HepG2 (cell line): ENCODE results near the gene USP32. TPM values are rescaled to one million over a fixed set of nuclear protein-coding genes. Genes with fewer than 3 reads are reported as not detected.

Experiments
- ATAC-seq: fragments of 200-7000 bp; cut with Tn5 transposase; 3 replicates; pipeline ENCODE4 v1.9.1; 2020; ENCODE audit warnings: mild to moderate bottlenecking, moderate library complexity
- BruUV-seq: library from RNA; stranded (reverse); fragments of 400-500 nt; replicated peaks from 2 replicates; lab custom pipeline; 2021; lab: Mats Ljungman, UMichigan
- CTCF ChIA-PET: fragments of 300-600 bp; formaldehyde crosslinking; extraction: SDS; loops from one replicate; lab custom pipeline; 2021; ENCODE audit warnings: low total read pairs, inconsistent platforms, low intra/inter-chr PET ratio; lab: Yijun Ruan, JAX
- POLR2A ChIA-PET: fragments of 350-600 bp; sonication (Branson Sonifier 250); formaldehyde crosslinking; loops from one replicate; lab custom pipeline; 2020; ENCODE audit warnings: antibody characterized with exemption, inconsistent platforms; lab: Yijun Ruan, JAX
- DNase-seq: peaks from one replicate; pipeline ENCODE4 v3.0.0-alpha.2; 2015; ENCODE audit warnings: low spot score
- FAIRE-seq: peaks from 3 replicates; lab custom pipeline; 2011; peaks lifted over from hg19 to GRCh38; lab: Jason Lieb, UNC
- H2AFZ ChIP-seq: one replicate; pipeline ENCODE4 v1.6.1; 2011; ENCODE audit warnings: low read length, inconsistent platforms
- H3K27ac ChIP-seq: fragments of 300-600 bp; 3 replicates; pipeline ENCODE4 v1.8.0; 2011; ENCODE audit warnings: mixed run types, mild to moderate bottlenecking, mixed read lengths, low read length, inconsistent platforms; ENCODE audit not compliant: insufficient read depth; ENCODE audit errors: extremely low read length
- H3K27me3 ChIP-seq, 2 experiments: fragments of 200-600 bp in 1 of 2; 2 replicates in 1 of 2; 3 replicates in 1 of 2; pipeline versions ENCODE4 v1.6.0 to v1.8.0; 2011; ENCODE audit warnings: low read length in 2 of 2, mild to moderate bottlenecking in 2 of 2, moderate library complexity in 2 of 2, inconsistent platforms in 1 of 2; ENCODE audit not compliant: insufficient read depth in 2 of 2, control insufficient read depth in 1 of 2
- H3K36me3 ChIP-seq, 2 experiments: fragments of 200-600 bp in 1 of 2; replicated peaks in 1 of 2; 2 replicates in 1 of 2; 3 replicates in 1 of 2; pipeline versions ENCODE4 v1.5.1 to v1.8.0; 2011; ENCODE audit warnings: low read length in 2 of 2, inconsistent platforms in 1 of 2; ENCODE audit not compliant: insufficient read depth in 2 of 2, control insufficient read depth in 1 of 2
- H3K4me1 ChIP-seq: 2 replicates; pipeline ENCODE4 v1.5.1; 2012; ENCODE audit warnings: low read length, inconsistent platforms; ENCODE audit not compliant: insufficient read depth
- H3K4me2 ChIP-seq: 2 replicates; pipeline ENCODE4 v1.6.0; 2011; ENCODE audit warnings: low read depth, low read length, inconsistent platforms
- H3K4me3 ChIP-seq, 3 experiments: fragments of 200-600 bp in 1 of 3; sonication (generic), shearing (Covaris generic) in 1 of 3; replicated peaks in 1 of 3; 2 replicates each; pipeline ENCODE4 v1.5.1; 2011 to 2016; ENCODE audit warnings: low read length in 3 of 3, inconsistent platforms in 2 of 3, low read depth in 2 of 3, mild to moderate bottlenecking in 2 of 3, control low read depth in 1 of 3, mixed read lengths in 1 of 3; ENCODE audit not compliant: insufficient read depth in 1 of 3
- H3K79me2 ChIP-seq: one replicate; pipeline ENCODE4 v1.6.1; 2011; ENCODE audit warnings: low read length, inconsistent platforms; ENCODE audit not compliant: insufficient read depth
- H3K9ac ChIP-seq: 2 replicates; pipeline ENCODE4 v1.6.0; 2011; ENCODE audit warnings: mild to moderate bottlenecking, low read depth, low read length, inconsistent platforms; ENCODE audit not compliant: insufficient read depth
- H3K9me3 ChIP-seq: 2 replicates; pipeline ENCODE4 v1.5.1; 2012; ENCODE audit warnings: mild to moderate bottlenecking, low read length
- H4K20me1 ChIP-seq: 2 replicates; pipeline ENCODE4 v1.6.0; 2011; ENCODE audit warnings: inconsistent platforms, mild to moderate bottlenecking, low read length, moderate library complexity; ENCODE audit not compliant: insufficient read depth
- CBX2 ChIP-seq, 2 experiments: fragments of 200-600 bp in 1 of 2; sonication (generic); formaldehyde crosslinking in 1 of 2; IDR thresholded peaks; 2 replicates each; pipeline versions ENCODE4 v1.7.0 to v1.8.1; 2018 to 2022; ENCODE audit warnings: low read depth in 2 of 2, low read length in 1 of 2, mild to moderate bottlenecking in 1 of 2, missing genetic modification reagents in 1 of 2
- CHD4 ChIP-seq: fragments of 200-600 bp; sonication (generic); IDR thresholded peaks from 2 replicates; pipeline ENCODE4 v1.7.0; 2017; ENCODE audit warnings: mild to moderate bottlenecking, low read length, borderline replicate concordance
- HNF4G ChIP-seq, 2 experiments: sonication (generic) in 1 of 2; formaldehyde crosslinking in 1 of 2; IDR thresholded peaks; 2 replicates each; pipeline versions ENCODE4 v1.4.0 to v1.6.1; 2011 to 2020; ENCODE audit warnings: borderline replicate concordance in 2 of 2, low read depth in 2 of 2, mild to moderate bottlenecking in 2 of 2, low read length in 1 of 2, missing genetic modification reagents in 1 of 2, moderate library complexity in 1 of 2
- KMT2A ChIP-seq: sonication (generic); formaldehyde crosslinking; IDR thresholded peaks from 2 replicates; pipeline ENCODE4 v1.4.0; 2020; ENCODE audit warnings: missing genetic modification reagents
- MIXL1 ChIP-seq: IDR thresholded peaks from 2 replicates; pipeline ENCODE4 v1.6.1; 2016
- MZF1 ChIP-seq: sonication (generic); formaldehyde crosslinking; IDR thresholded peaks from 2 replicates; pipeline ENCODE4 v1.8.1; 2023; ENCODE audit warnings: mild to moderate bottlenecking, missing genetic modification reagents, borderline replicate concordance
- PCBP2 ChIP-seq: fragments of 200-400 bp; formaldehyde crosslinking; optimal IDR thresholded peaks from 2 replicates; pipeline ENCODE3; 2018; ENCODE audit warnings: low read length, low read depth; ENCODE audit not compliant: poor library complexity, severe bottlenecking
- PHF20 ChIP-seq: sonication (generic); formaldehyde crosslinking; IDR thresholded peaks from 2 replicates; pipeline ENCODE4 v1.5.0; 2020; ENCODE audit warnings: mild to moderate bottlenecking, missing genetic modification reagents
- SMARCC2 ChIP-seq: fragments of 450-650 bp; IDR thresholded peaks from 2 replicates; pipeline ENCODE4 v1.6.1; 2017; ENCODE audit warnings: antibody characterized with exemption, mild to moderate bottlenecking
- ZFP36 ChIP-seq: fragments of 150-350 bp; IDR thresholded peaks from 2 replicates; pipeline ENCODE4 v1.6.1; 2018; ENCODE audit warnings: borderline replicate concordance, low read length, low read depth; ENCODE audit not compliant: partially characterized antibody
- ZNF101 ChIP-seq: sonication (generic); formaldehyde crosslinking; IDR thresholded peaks from 2 replicates; pipeline ENCODE4 v1.4.0; 2020; ENCODE audit warnings: mild to moderate bottlenecking, low read depth, missing genetic modification reagents, borderline replicate concordance
- ZNF441 ChIP-seq: sonication (generic); formaldehyde crosslinking; IDR thresholded peaks from 2 replicates; pipeline ENCODE4 v1.7.0; 2021; ENCODE audit warnings: missing genetic modification reagents, borderline replicate concordance
- ZNF574 ChIP-seq: sonication (generic); formaldehyde crosslinking; IDR thresholded peaks from 2 replicates; pipeline ENCODE4 v1.4.0; 2020; ENCODE audit warnings: missing genetic modification reagents
- ZNF615 ChIP-seq: sonication (generic); formaldehyde crosslinking; IDR thresholded peaks from 2 replicates; pipeline ENCODE4 v1.5.0; 2020; ENCODE audit warnings: mild to moderate bottlenecking, missing genetic modification reagents, borderline replicate concordance
- ZNF703 ChIP-seq: sonication (generic); formaldehyde crosslinking; IDR thresholded peaks from 2 replicates; pipeline ENCODE4 v1.5.1; 2020; ENCODE audit warnings: missing genetic modification reagents, mild to moderate bottlenecking, moderate library complexity, borderline replicate concordance
- ZSCAN31 ChIP-seq: sonication (generic); formaldehyde crosslinking; IDR thresholded peaks from 2 replicates; pipeline ENCODE4 v1.5.0; 2020; ENCODE audit warnings: low read depth, mild to moderate bottlenecking, missing genetic modification reagents
- WGBS: methylation state at CpG from one replicate; pipeline ENCODE4 v1.1.6; 2017; ENCODE audit warnings: low lambda C conversion rate; 5-methylcytosine and 5-hydroxymethylcytosine counted together
- in situ Hi-C: cut with HindIII; loops from 2 replicates; pipeline ENCODE4 v1.10.0; 2017; ENCODE audit warnings: low pct_unique_long_range_greater_than_20kb; ENCODE audit not compliant: extremely low pct_ligation_motif_present
- intact Hi-C: fragments of 100-400 bp; cut with micrococcal nuclease; formaldehyde crosslinking; loops from one replicate; pipeline ENCODE4 v1.10.0; 2022; ENCODE audit not compliant: unreplicated experiment
- polyA plus RNA-seq, 8 experiments: library from polyadenylated mRNA; depleted of rRNA in 3 of 8; stranded (reverse) in 7 of 8; unstranded in 1 of 8; fragments of >200 nt; fragmentation: Illumina TruSeq in 4 of 8; extraction: Trizol in 4 of 8; gene quantifications; 2 replicates each; pipeline versions ENCODE4 v1.2.1 to v1.2.3, GENCODE V29; 2011 to 2016; ENCODE audit warnings: low read depth in 4 of 8, missing spikeins in 1 of 8, mixed read lengths in 1 of 8; ENCODE audit not compliant: insufficient read depth in 1 of 8
- total RNA-seq, 5 experiments: library from RNA; depleted of rRNA; stranded (reverse); fragments of >200 nt; fragmentation: Illumina TruSeq; extraction: Trizol; gene quantifications; 2 replicates each; pipeline ENCODE4 v1.2.3, GENCODE V29; 2016; ENCODE audit warnings: low read depth in 1 of 5
- TF ChIP-seq, protein P1 (sequence below): IDR thresholded peaks from 2 replicates; pipeline ENCODE4 v1.6.1; 2016
- TF ChIP-seq, protein P2 (sequence below): sonication (generic); formaldehyde crosslinking; IDR thresholded peaks from 2 replicates; pipeline ENCODE4 v1.5.0; 2020; ENCODE audit warnings: missing genetic modification reagents, mild to moderate bottlenecking, borderline replicate concordance
- TF ChIP-seq, protein P3 (sequence below): sonication (generic); formaldehyde crosslinking; IDR thresholded peaks from 2 replicates; pipeline ENCODE4 v1.8.0; 2022; ENCODE audit warnings: mild to moderate bottlenecking, missing genetic modification reagents, moderate library complexity

The USP32 gene
- total and polyA plus RNA-seq, 2 of the 13 experiments (the other 11 are each of a cell fraction or from before 2014, with no cell fraction given), result 24.9 to 39.9 TPM

DNA sequence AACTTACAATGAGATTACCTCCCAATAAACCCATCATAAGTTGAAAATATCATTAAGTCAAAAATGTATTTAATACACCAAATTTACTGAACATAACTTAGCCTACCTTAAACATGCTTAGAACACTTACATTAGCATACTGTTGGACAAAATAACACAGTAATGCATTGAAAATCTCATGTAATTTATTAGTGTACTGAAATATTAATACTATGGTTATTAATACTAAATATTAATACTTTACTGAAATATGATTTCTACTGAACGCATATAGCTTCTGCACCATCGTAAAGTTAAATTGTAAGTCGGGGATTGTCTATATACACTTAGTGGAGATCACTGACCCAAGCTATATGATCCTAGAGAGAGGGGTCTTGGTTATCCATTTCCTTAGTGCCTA is 4.3 kb downstream of the USP32 start:
- DNase-seq (no peak), FAIRE-seq (no peak), ATAC-seq (no peak)
- CTCF ChIA-PET, result no interaction called here
- no TSS peak for BruUV-seq
- in situ Hi-C loops, result no loop called here
- Histone ChIP-seq H3K9me3 (no peaks in the 10 kb centered on the region), H3K36me3 (no peaks in the 10 kb centered on the region), H3K4me2 (no peak overlapping the region; the same call in 1 of the 2 replicates), H3K9ac (no peak overlapping the region), H3K79me2 (peaks cover 80% of the 10 kb centered on the region), H3K27me3 (no peaks in the 10 kb centered on the region; a peak in 1 of 5 replicates), H3K27ac (no peak overlapping the region), H2AFZ (no peak overlapping the region), H3K4me3 (no peak overlapping the region), H4K20me1 (peaks cover 5% of the 10 kb centered on the region; the same call in 1 of the 2 replicates), H3K4me1 (peaks cover 73% of the 10 kb centered on the region)
- POLR2A ChIA-PET, result no interaction called here
- intact Hi-C loops, result no loop called here
- WGBS, result 92% methylated on average over 3 of the region's 3 CpGs
- no peak for TF ChIP-seq MIXL1 (CRISPR knock-in tag)
- TF ChIP-seq HNF4G (IDR thresholded peaks at IDR 0.05; ENCODE audit: borderline replicate concordance, low read depth, low read length), result no peak
- TF ChIP-seq HNF4G (CRISPR knock-in tag; IDR thresholded peaks at IDR 0.05; ENCODE audit: borderline replicate concordance, low read depth), result no peak
- no peak for TF ChIP-seq ZSCAN31 (CRISPR knock-in tag)
- TF ChIP-seq, protein P1, sequence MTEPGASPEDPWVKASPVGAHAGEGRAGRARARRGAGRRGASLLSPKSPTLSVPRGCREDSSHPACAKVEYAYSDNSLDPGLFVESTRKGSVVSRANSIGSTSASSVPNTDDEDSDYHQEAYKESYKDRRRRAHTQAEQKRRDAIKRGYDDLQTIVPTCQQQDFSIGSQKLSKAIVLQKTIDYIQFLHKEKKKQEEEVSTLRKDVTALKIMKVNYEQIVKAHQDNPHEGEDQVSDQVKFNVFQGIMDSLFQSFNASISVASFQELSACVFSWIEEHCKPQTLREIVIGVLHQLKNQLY (CRISPR knock-in tag), result no peak
- no peak for TF ChIP-seq ZNF441 (CRISPR knock-in tag)
- TF ChIP-seq PHF20, result no peak
- no peak for TF ChIP-seq CHD4
- TF ChIP-seq SMARCC2, result no peak
- no peak for TF ChIP-seq ZNF703
- no peak for TF ChIP-seq PCBP2
- TF ChIP-seq ZNF615 (CRISPR knock-in tag), result no peak
- TF ChIP-seq KMT2A (CRISPR knock-in tag), result no peak
- no peak for TF ChIP-seq ZNF574 (CRISPR knock-in tag)
- no peak for TF ChIP-seq MZF1 (CRISPR knock-in tag)
- TF ChIP-seq ZFP36, result no peak
- TF ChIP-seq, protein P2, sequence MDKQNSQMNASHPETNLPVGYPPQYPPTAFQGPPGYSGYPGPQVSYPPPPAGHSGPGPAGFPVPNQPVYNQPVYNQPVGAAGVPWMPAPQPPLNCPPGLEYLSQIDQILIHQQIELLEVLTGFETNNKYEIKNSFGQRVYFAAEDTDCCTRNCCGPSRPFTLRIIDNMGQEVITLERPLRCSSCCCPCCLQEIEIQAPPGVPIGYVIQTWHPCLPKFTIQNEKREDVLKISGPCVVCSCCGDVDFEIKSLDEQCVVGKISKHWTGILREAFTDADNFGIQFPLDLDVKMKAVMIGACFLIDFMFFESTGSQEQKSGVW (CRISPR knock-in tag), result no peak
- no peak for TF ChIP-seq ZNF101 (CRISPR knock-in tag)
- TF ChIP-seq, protein P3, sequence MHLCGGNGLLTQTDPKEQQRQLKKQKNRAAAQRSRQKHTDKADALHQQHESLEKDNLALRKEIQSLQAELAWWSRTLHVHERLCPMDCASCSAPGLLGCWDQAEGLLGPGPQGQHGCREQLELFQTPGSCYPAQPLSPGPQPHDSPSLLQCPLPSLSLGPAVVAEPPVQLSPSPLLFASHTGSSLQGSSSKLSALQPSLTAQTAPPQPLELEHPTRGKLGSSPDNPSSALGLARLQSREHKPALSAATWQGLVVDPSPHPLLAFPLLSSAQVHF (CRISPR knock-in tag), result no peak
- no peak for TF ChIP-seq CBX2 (IDR thresholded peaks at IDR 0.05; ENCODE audit: low read depth, low read length)
- TF ChIP-seq CBX2 (CRISPR knock-in tag; IDR thresholded peaks at IDR 0.05; ENCODE audit: low read depth), result no peak
